Measurements from ENCODE around the gene GIT2. TPM values are rescaled to one million over a fixed set of nuclear protein-coding genes. Genes with fewer than 3 reads are reported as not detected.

The GIT2 gene
- total and polyA plus RNA-seq, 2 of the 8 experiments (the other 6 are each of a cell fraction or from before 2014, with no cell fraction given): 9.6 to 20.7 TPM

- Histone ChIP-seq H3K23me2 (ENCODE audit: low read depth, low read length) (no peaks in the 10 kb centered on the region), H3K4me3 (ENCODE audit: extremely low read depth in 1 of 4, insufficient read depth in 2 of 4, low read depth in 3 of 4, low read length in 4 of 4) (no peak overlapping the region), H3K9me3 (ENCODE audit: insufficient read depth in 2 of 2, low read depth in 1 of 2, low read length in 1 of 2) (no peaks in the 10 kb centered on the region), H3K18ac (ENCODE audit: extremely low read depth, low read length) (no peak overlapping the region), H4K8ac (ENCODE audit: extremely low read depth, insufficient read depth, low read length) (no peak overlapping the region), H2AFZ (ENCODE audit: low read length) (no peak overlapping the region), H3K14ac (ENCODE audit: insufficient read length) (no peak overlapping the region), H3K27ac (ENCODE audit: low read depth, low read length) (no peak overlapping the region), H2BK5ac (ENCODE audit: low read depth, low read length) (no peak overlapping the region), H2BK12ac (ENCODE audit: low read depth, low read length) (no peak overlapping the region), H3K4me2 (ENCODE audit: insufficient read depth in 1 of 2, low read depth in 2 of 2, low read length in 2 of 2) (no peak overlapping the region), H3K4ac (replicated peaks; ENCODE audit: insufficient read length, low read depth, low read length) (no peak overlapping the region), H4K91ac (replicated peaks; ENCODE audit: insufficient read length, low read length) (no peak overlapping the region), H3K23ac (ENCODE audit: insufficient read length) (no peak overlapping the region), H2BK20ac (ENCODE audit: low read length) (no peak overlapping the region), H3K36me3 (ENCODE audit: control insufficient read depth in 2 of 4, insufficient read depth in 4 of 4, low read length in 3 of 4) (peaks cover 2 to 22% (median 8%) of the 10 kb centered on the region in 4 experiments; a peak in 5 of 8 replicates), H3K79me2 (ENCODE audit: control insufficient read depth in 1 of 2, insufficient read depth in 2 of 2, low read length in 2 of 2) (peaks cover 0 to 3% of the 10 kb centered on the region in 2 experiments; a peak in 1 of 4 replicates), H3K56ac (replicated peaks; ENCODE audit: insufficient read length, low read depth, low read length) (no peak overlapping the region), H3K9ac (replicated peaks in 1 of 4; ENCODE audit: extremely low read depth in 1 of 4, low read depth in 3 of 4, low read length in 3 of 4) (no peak overlapping the region), H3K27me3 (replicated peaks in 1 of 4; ENCODE audit: control insufficient read depth in 3 of 4, extremely low read depth in 1 of 4, insufficient read depth in 3 of 4, low read length in 3 of 4) (no peaks in the 10 kb centered on the region), H4K20me1 (replicated peaks in 1 of 2; ENCODE audit: control insufficient read depth in 1 of 2, insufficient read depth in 2 of 2, low read length in 2 of 2) (peaks cover 0 to 1% of the 10 kb centered on the region in 2 experiments), H2AK5ac (ENCODE audit: low read depth, low read length) (no peak overlapping the region), H4K5ac (ENCODE audit: insufficient read length, low read depth, low read length) (no peak overlapping the region), H3K4me1 (replicated peaks in 1 of 4; ENCODE audit: control insufficient read depth in 3 of 4, insufficient read depth in 4 of 4, low read length in 3 of 4) (no peaks in the 10 kb centered on the region), H2BK15ac (ENCODE audit: low read length) (no peak overlapping the region), H3K79me1 (ENCODE audit: low read depth, low read length) (no peaks in the 10 kb centered on the region; the same call in 1 of the 2 replicates), H2BK120ac (replicated peaks; ENCODE audit: low read depth, low read length) (no peak overlapping the region)
- FAIRE-seq: no peak
- ChIA-PET CTCF (ENCODE audit: partially characterized antibody) (interaction anchor here (0.5 to 0.8 kb wide), 2 partner anchors 60 to 567 kb away, joined by 3 read pairs; no protein-coding TSS in a partner anchor), POLR2A (ENCODE audit: partially characterized antibody) (no interaction called here)
- no peak for TF ChIP-seq USF2 (IDR thresholded peaks at IDR 0.05; ENCODE audit: low read length)
- TF ChIP-seq RAD21 (IDR thresholded peaks at IDR 0.05 in 1 of 2, conservative IDR thresholded peaks at IDR 0.05 in 1 of 2; ENCODE audit: low read depth in 2 of 2, low read length in 2 of 2): no peak
- TF ChIP-seq, protein P1, sequence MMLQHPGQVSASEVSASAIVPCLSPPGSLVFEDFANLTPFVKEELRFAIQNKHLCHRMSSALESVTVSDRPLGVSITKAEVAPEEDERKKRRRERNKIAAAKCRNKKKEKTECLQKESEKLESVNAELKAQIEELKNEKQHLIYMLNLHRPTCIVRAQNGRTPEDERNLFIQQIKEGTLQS (IDR thresholded peaks at IDR 0.05; ENCODE audit: insufficient read depth, low read depth, low read length): no peak
- TF ChIP-seq SP2 (IDR thresholded peaks at IDR 0.05; ENCODE audit: low read length): no peak
- no peak for TF ChIP-seq BRCA1 (IDR thresholded peaks at IDR 0.05; ENCODE audit: low read depth, low read length)
- no peak for TF ChIP-seq CHD1 (IDR thresholded peaks at IDR 0.05; ENCODE audit: low read depth, low read length)
- no peak for TF ChIP-seq CEBPB (IDR thresholded peaks at IDR 0.05; ENCODE audit: low read depth, low read length)
- no peak for TF ChIP-seq NANOG (IDR thresholded peaks at IDR 0.05; ENCODE audit: insufficient read depth, low read depth, low read length, poor library complexity, severe bottlenecking)
- TF ChIP-seq, protein P2, sequence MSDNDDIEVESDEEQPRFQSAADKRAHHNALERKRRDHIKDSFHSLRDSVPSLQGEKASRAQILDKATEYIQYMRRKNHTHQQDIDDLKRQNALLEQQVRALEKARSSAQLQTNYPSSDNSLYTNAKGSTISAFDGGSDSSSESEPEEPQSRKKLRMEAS (IDR thresholded peaks at IDR 0.05): no peak
- no peak for TF ChIP-seq SP4 (IDR thresholded peaks at IDR 0.05; ENCODE audit: low read length)
- 98% methylated on average over 8 of the region's 8 CpGs; no CpG with 5 or more reads in 1 of the 2 experiments for WGBS, 2 experiments (ENCODE audit: extremely low coverage in 1 of 2, insufficient coverage in 1 of 2, insufficient read length in 1 of 2, insufficient replicate concordance in 2 of 2, low coverage in 1 of 2, low lambda C conversion rate in 2 of 2, missing lambda C conversion rate in 1 of 2)
- DNase-seq (ENCODE audit: low read depth in 1 of 2, low spot score in 2 of 2): no peak
Observed at GRCh38 chr12:109987615-109988014, 8.6 kb downstream of the GIT2 start.
